B cell (primary cell): ENCODE results near the gene WBP1. TPM values are rescaled to one million over a fixed set of nuclear protein-coding genes. Genes with fewer than 3 reads are reported as not detected.

Experiments
- ATAC-seq: fragments of 200-7000 bp; cut with Tn5 transposase; one replicate; pipeline ENCODE4 v1.10.0; 2021; ENCODE audit warnings: low read depth, mild to moderate bottlenecking, moderate number of reproducible peaks, moderate library complexity
- CTCF ChIA-PET: fragments of 350-600 bp; sonication (Branson Sonifier 250); formaldehyde crosslinking; loops from one replicate; lab custom pipeline; 2021; ENCODE audit warnings: antibody characterized with exemption, inconsistent platforms; lab: Charles Lee
- POLR2A ChIA-PET: fragments of 350-600 bp; sonication (Branson Sonifier 250); formaldehyde crosslinking; loops from one replicate; lab custom pipeline; 2021; ENCODE audit warnings: antibody characterized with exemption; lab: Charles Lee
- DNase-seq: peaks from one replicate; pipeline ENCODE4 v3.0.0; 2013
- H2AFZ ChIP-seq: 2 replicates; pipeline ENCODE4 v1.6.1; 2012; ENCODE audit warnings: mild to moderate bottlenecking, low read depth, low read length; ENCODE audit not compliant: insufficient read depth, poor library complexity, severe bottlenecking
- H3K27ac ChIP-seq, 2 donors: 1 replicate in 1 of 2; 2 replicates in 1 of 2; pipeline ENCODE4 v1.5.1; 2012 to 2013; ENCODE audit warnings: low read length in 2 of 2, mild to moderate bottlenecking in 2 of 2, moderate library complexity in 1 of 2
- H3K27me3 ChIP-seq, 4 experiments: fragments of 200-600 bp in 1 of 4; sonication (generic) in 1 of 4; replicated peaks in 1 of 4; 1 replicate in 2 of 4; 2 replicates in 2 of 4; pipeline versions ENCODE4 v1.6.1 to v1.7.0; 2013 to 2016; ENCODE audit warnings: low read length in 3 of 4, mild to moderate bottlenecking in 2 of 4, mixed read lengths in 1 of 4, moderate library complexity in 1 of 4; ENCODE audit not compliant: insufficient read depth in 4 of 4, control insufficient read depth in 3 of 4; ENCODE audit errors: control extremely low read depth in 1 of 4
- H3K36me3 ChIP-seq, 2 experiments: replicated peaks in 1 of 2; 1 replicate in 1 of 2; 2 replicates in 1 of 2; pipeline versions ENCODE4 v1.6.1 to v1.7.1; 2013; ENCODE audit warnings: low read length in 1 of 2; ENCODE audit not compliant: insufficient read depth in 2 of 2, control insufficient read depth in 1 of 2; ENCODE audit errors: control extremely low read depth in 1 of 2, extremely low read depth in 1 of 2
- H3K4me1 ChIP-seq, 2 donors: fragments of 200-600 bp in 1 of 2; sonication (generic) in 1 of 2; 1 replicate in 1 of 2; 2 replicates in 1 of 2; pipeline versions ENCODE4 v1.5.1 to v1.6.1; 2013 to 2017; ENCODE audit warnings: low read length in 2 of 2; ENCODE audit not compliant: control insufficient read depth in 2 of 2, insufficient read depth in 2 of 2
- H3K4me2 ChIP-seq: replicated peaks from 2 replicates; pipeline ENCODE3; 2012; ENCODE audit warnings: mild to moderate bottlenecking, low read depth, low read length; ENCODE audit not compliant: poor library complexity, severe bottlenecking
- H3K4me3 ChIP-seq, 5 experiments: fragments of 200-600 bp in 1 of 5; sonication (generic) in 1 of 5; 1 replicate in 3 of 5; 2 replicates in 2 of 5; pipeline versions ENCODE4 v1.5.1 to v1.7.0; 2011 to 2016; ENCODE audit warnings: low read length in 4 of 5, mild to moderate bottlenecking in 4 of 5, low read depth in 2 of 5, control low read depth in 1 of 5, moderate library complexity in 1 of 5; ENCODE audit not compliant: insufficient read depth in 1 of 5; ENCODE audit errors: control extremely low read depth in 1 of 5, extremely low read depth in 1 of 5
- H3K79me2 ChIP-seq: fragments of 200-600 bp; sonication (generic); one replicate; pipeline ENCODE4 v1.6.0; 2016; ENCODE audit warnings: low read length; ENCODE audit not compliant: control insufficient read depth, insufficient read depth
- H3K9ac ChIP-seq: fragments of 200-600 bp; sonication (generic); 2 replicates; pipeline ENCODE4 v1.6.1; 2017; ENCODE audit warnings: mild to moderate bottlenecking, low read length, moderate library complexity
- H3K9me3 ChIP-seq, 3 donors: one replicate each; pipeline versions ENCODE4 v1.6.1 to v1.7.1; 2013; ENCODE audit warnings: low read length in 2 of 3; ENCODE audit not compliant: control insufficient read depth in 2 of 3, insufficient read depth in 1 of 3; ENCODE audit errors: control extremely low read depth in 1 of 3
- H4K20me1 ChIP-seq: 2 replicates; pipeline ENCODE4 v1.6.0; 2012; ENCODE audit warnings: mild to moderate bottlenecking, low read length; ENCODE audit not compliant: insufficient read depth, control insufficient read depth, poor library complexity, severe bottlenecking
- H3K27ac Mint-ChIP-seq: one replicate; pipeline ENCODE4 v1.8.0; 2021; ENCODE audit warnings: mixed read lengths
- H3K27me3 Mint-ChIP-seq: one replicate; pipeline ENCODE4 v1.8.0; 2021; ENCODE audit warnings: mixed read lengths
- H3K4me1 Mint-ChIP-seq: one replicate; pipeline ENCODE4 v1.8.0; 2021; ENCODE audit warnings: mixed read lengths
- H3K4me3 Mint-ChIP-seq: one replicate; pipeline ENCODE4 v1.8.0; 2021; ENCODE audit warnings: mixed read lengths
- H3K9me3 Mint-ChIP-seq: one replicate; pipeline ENCODE4 v1.8.0; 2022; ENCODE audit warnings: mixed read lengths; ENCODE audit not compliant: insufficient read depth
- CTCF ChIP-seq: fragments of 200-600 bp; IDR thresholded peaks from one replicate; pipeline ENCODE4 v1.8.0; 2022; ENCODE audit warnings: antibody characterized with exemption, mild to moderate bottlenecking
- EZH2 ChIP-seq: IDR thresholded peaks from 2 replicates; pipeline ENCODE4 v1.6.1; 2012; ENCODE audit warnings: borderline replicate concordance, low read depth, mild to moderate bottlenecking, moderate library complexity, low read length; ENCODE audit not compliant: insufficient read depth, poor library complexity, severe bottlenecking
- WGBS: methylation state at CpG from one replicate; pipeline ENCODE4 v1.1.5; 2013; ENCODE audit warnings: missing lambda C conversion rate; ENCODE audit not compliant: insufficient coverage; 5-methylcytosine and 5-hydroxymethylcytosine counted together
- intact Hi-C: fragments of 100-400 bp; cut with micrococcal nuclease; formaldehyde crosslinking; loops from one replicate; pipeline ENCODE4 v1.10.0; 2022
- polyA plus RNA-seq: library from polyadenylated mRNA; depleted of rRNA; stranded (reverse); fragments of >200 nt; gene quantifications from 2 replicates; pipeline ENCODE4 v1.2.3, GENCODE V29; 2012
- total RNA-seq, 2 donors: library from RNA; stranded (reverse); fragments of 120-200 nt in 1 of 2; gene quantifications; 1 replicate in 1 of 2; 2 replicates in 1 of 2; pipeline versions ENCODE4 v1.2.3 to v1.2.4, GENCODE V29; 2013 to 2022

Gene WBP1
- total and polyA plus RNA-seq, 2 donors (not counting 1 experiment from before 2014, with no cell fraction given), result 98.4 to 207 TPM

- no peak overlapping the region for H3K27ac ChIP-seq
- H3K27me3 ChIP-seq, result no peaks in the 10 kb centered on the region
- no peak overlapping the region for H3K9ac ChIP-seq
- Mint-ChIP-seq H3K9me3 (no peaks in the 10 kb centered on the region), H3K27ac (no peak overlapping the region), H3K4me3 (no peak overlapping the region), H3K4me1 (peaks cover 4% of the 10 kb centered on the region), H3K27me3 (no peaks in the 10 kb centered on the region)
- no peak overlapping the region for H3K4me3 ChIP-seq
- H3K9me3 ChIP-seq, result no peaks in the 10 kb centered on the region
- DNase-seq, result no peak
- peaks cover 36% of the 10 kb centered on the region for H4K20me1 ChIP-seq
- TF ChIP-seq CTCF (no peak), EZH2 (no peak)
- peaks cover 26% of the 10 kb centered on the region for H3K79me2 ChIP-seq
- ChIA-PET CTCF (interaction anchor here (1.3 kb wide), 1 partner anchor 12 kb away, joined by 3 read pairs; no protein-coding TSS in a partner anchor), POLR2A (no interaction called here)
- no peak overlapping the region for H3K4me2 ChIP-seq
- no peak for ATAC-seq
- H3K4me1 ChIP-seq, result no peaks in the 10 kb centered on the region
- peaks cover 0 to 72% of the 10 kb centered on the region in 2 experiments for H3K36me3 ChIP-seq
- no peak overlapping the region for H2AFZ ChIP-seq
- WGBS, result no CpG with 5 or more reads among the region's 9 CpGs
- intact Hi-C loops, result no loop called here
These were observed 31.7 kb downstream of the WBP1 start for GRCh38 chr2:74489906-74490305.

- intact Hi-C loops, result no loop called here
- Histone ChIP-seq H3K79me2 (peaks cover 9% of the 10 kb centered on the region), H2AFZ (no peak overlapping the region), H3K4me1 (no peaks in the 10 kb centered on the region), H3K9me3 (no peaks in the 10 kb centered on the region), H3K4me2 (no peak overlapping the region), H3K4me3 (no peak overlapping the region), H3K36me3 (peaks cover 0 to 64% of the 10 kb centered on the region in 2 experiments), H3K27me3 (no peaks in the 10 kb centered on the region), H4K20me1 (peaks cover 25% of the 10 kb centered on the region), H3K27ac (no peak overlapping the region), H3K9ac (no peak overlapping the region)
- ATAC-seq (no peak), DNase-seq (no peak)
- no peaks in the 10 kb centered on the region for H3K9me3 Mint-ChIP-seq
- WGBS, result 97% methylated on average over 11 of the region's 12 CpGs
- no peak overlapping the region for H3K4me3 Mint-ChIP-seq
- CTCF ChIA-PET, result interaction anchor here (0.9 to 1.9 kb wide), 2 partner anchors 12 to 94 kb away, joined by 3 to 5 read pairs; no protein-coding TSS in a partner anchor
- no peak overlapping the region for H3K27ac Mint-ChIP-seq
- H3K27me3 Mint-ChIP-seq, result no peaks in the 10 kb centered on the region
- POLR2A ChIA-PET, result interaction anchor here (0.6 kb wide), 1 partner anchor 90 kb away, joined by 9 read pairs; no protein-coding TSS in a partner anchor
- TF ChIP-seq EZH2, result no peak
- no peaks in the 10 kb centered on the region for H3K4me1 Mint-ChIP-seq
These were observed 33.7 kb downstream of the WBP1 start for GRCh38 chr2:74491648-74492544.
